CD4-positive, alpha-beta T cell (primary cell): ENCODE data around the gene NECTIN4. TPM values are rescaled to one million over a fixed set of nuclear protein-coding genes. Genes with fewer than 3 reads are reported as not detected.
A peak's percentile ranks its signal among the peaks of the same experiment; 100 is the strongest.

Experiments used
- ATAC-seq: fragments of 200-7000 bp; cut with Tn5 transposase; one replicate; pipeline ENCODE4 v1.10.0; 2022; ENCODE audit warnings: mild to moderate bottlenecking; ENCODE audit not compliant: poor library complexity
- CTCF ChIA-PET: fragments of 350-600 bp; sonication (Branson Sonifier 250); formaldehyde crosslinking; loops from one replicate; lab custom pipeline; 2021; ENCODE audit warnings: antibody characterized with exemption, inconsistent platforms; lab: Charles Lee
- POLR2A ChIA-PET: fragments of 350-600 bp; sonication (Branson Sonifier 250); formaldehyde crosslinking; loops from one replicate; lab custom pipeline; 2021; ENCODE audit warnings: antibody characterized with exemption, inconsistent platforms; lab: Charles Lee
- DNase-seq, 14 experiments: peaks; one replicate each; pipeline ENCODE4 v3.0.0-alpha.2; 2013 to 2020; ENCODE audit warnings: mixed read lengths in 2 of 14
- H3K27ac ChIP-seq, 2 donors: one replicate each; pipeline versions ENCODE4 v1.5.1 to v1.7.0; 2013; ENCODE audit warnings: low read length in 2 of 2, low read depth in 1 of 2, mild to moderate bottlenecking in 1 of 2
- H3K27me3 ChIP-seq, 2 experiments: 1 replicate in 1 of 2; 2 replicates in 1 of 2; pipeline versions ENCODE4 v1.6.1 to v1.7.0; 2013; ENCODE audit warnings: low read length in 2 of 2, control low read depth in 1 of 2, mild to moderate bottlenecking in 1 of 2, moderate library complexity in 1 of 2; ENCODE audit not compliant: insufficient read depth in 2 of 2, control insufficient read depth in 1 of 2
- H3K36me3 ChIP-seq: one replicate; pipeline ENCODE4 v1.6.1; 2013; ENCODE audit warnings: low read length, control low read depth; ENCODE audit not compliant: insufficient read depth
- H3K4me1 ChIP-seq: one replicate; pipeline ENCODE4 v1.6.1; 2013; ENCODE audit warnings: low read length, control low read depth; ENCODE audit not compliant: insufficient read depth
- H3K4me3 ChIP-seq: one replicate; pipeline ENCODE4 v1.5.1; 2013; ENCODE audit warnings: mild to moderate bottlenecking, low read length, moderate library complexity
- H3K9me3 ChIP-seq, 2 experiments: 1 replicate in 1 of 2; 2 replicates in 1 of 2; pipeline versions ENCODE4 v1.6.1 to v1.7.0; 2013; ENCODE audit warnings: low read length in 2 of 2, mild to moderate bottlenecking in 2 of 2, control low read depth in 1 of 2, moderate library complexity in 1 of 2; ENCODE audit not compliant: control insufficient read depth in 1 of 2, insufficient read depth in 1 of 2
- H3K27ac Mint-ChIP-seq: one replicate; pipeline ENCODE4 v1.8.0; 2020; ENCODE audit warnings: mixed read lengths
- H3K27me3 Mint-ChIP-seq: one replicate; pipeline ENCODE4 v1.8.0; 2021; ENCODE audit warnings: mixed read lengths
- H3K36me3 Mint-ChIP-seq: one replicate; pipeline ENCODE4 v1.8.0; 2021; ENCODE audit warnings: low read depth, mixed read lengths
- H3K4me1 Mint-ChIP-seq: one replicate; pipeline ENCODE4 v1.8.0; 2021; ENCODE audit warnings: low read depth, mixed read lengths
- H3K4me3 Mint-ChIP-seq: one replicate; pipeline ENCODE4 v1.8.0; 2020; ENCODE audit warnings: mild to moderate bottlenecking, mixed read lengths
- H3K9me3 Mint-ChIP-seq: one replicate; pipeline ENCODE4 v1.8.0; 2020; ENCODE audit warnings: mixed read lengths
- intact Hi-C, 2 experiments: fragments of 100-400 bp; cut with DNase I in 1 of 2; cut with micrococcal nuclease in 1 of 2; formaldehyde crosslinking; loops; one replicate each; pipeline versions ENCODE4 v1.15.1 to v1.9.0; 2023 to 2025; cut with DNase I, micrococcal nuclease
- total RNA-seq, 174 experiments: library from RNA in 2 of 174; stranded (reverse) in 2 of 174; gene quantifications; one replicate each; pipeline ENCODE4 v1.2.3 and lab custom pipeline; 2021 to 2026
- TF ChIP-seq, protein P1 (sequence below): fragments of 200-600 bp; IDR thresholded peaks from one replicate; pipeline ENCODE4 v1.8.0; 2022; ENCODE audit warnings: antibody characterized with exemption, mild to moderate bottlenecking

The NECTIN4 gene
- total RNA-seq, 2 experiments from 2014 or later = 0.22 TPM

GRCh38 chr1:161133220-161133740 is 43.9 kb upstream of the NECTIN4 start:
- ATAC-seq = peak; percentile 4
- no peak overlapping the region for H3K27ac Mint-ChIP-seq
- DNase-seq = no peak
- no peaks in the 10 kb centered on the region for H3K9me3 ChIP-seq
- POLR2A ChIA-PET = interaction anchor here (0.6 to 3.4 kb wide), 25 partner anchors 8 to 296 kb away, joined by 3 to 37 read pairs (median 4); partner anchors contain the start of genes ARHGAP30, B4GALT3, F11R and KLHDC9
- TF ChIP-seq, protein P1, sequence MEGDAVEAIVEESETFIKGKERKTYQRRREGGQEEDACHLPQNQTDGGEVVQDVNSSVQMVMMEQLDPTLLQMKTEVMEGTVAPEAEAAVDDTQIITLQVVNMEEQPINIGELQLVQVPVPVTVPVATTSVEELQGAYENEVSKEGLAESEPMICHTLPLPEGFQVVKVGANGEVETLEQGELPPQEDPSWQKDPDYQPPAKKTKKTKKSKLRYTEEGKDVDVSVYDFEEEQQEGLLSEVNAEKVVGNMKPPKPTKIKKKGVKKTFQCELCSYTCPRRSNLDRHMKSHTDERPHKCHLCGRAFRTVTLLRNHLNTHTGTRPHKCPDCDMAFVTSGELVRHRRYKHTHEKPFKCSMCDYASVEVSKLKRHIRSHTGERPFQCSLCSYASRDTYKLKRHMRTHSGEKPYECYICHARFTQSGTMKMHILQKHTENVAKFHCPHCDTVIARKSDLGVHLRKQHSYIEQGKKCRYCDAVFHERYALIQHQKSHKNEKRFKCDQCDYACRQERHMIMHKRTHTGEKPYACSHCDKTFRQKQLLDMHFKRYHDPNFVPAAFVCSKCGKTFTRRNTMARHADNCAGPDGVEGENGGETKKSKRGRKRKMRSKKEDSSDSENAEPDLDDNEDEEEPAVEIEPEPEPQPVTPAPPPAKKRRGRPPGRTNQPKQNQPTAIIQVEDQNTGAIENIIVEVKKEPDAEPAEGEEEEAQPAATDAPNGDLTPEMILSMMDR = no peak
- peaks cover 41% of the 10 kb centered on the region for H3K4me1 ChIP-seq
- H3K4me1 Mint-ChIP-seq = peaks cover 36% of the 10 kb centered on the region
- H3K36me3 Mint-ChIP-seq = peaks cover 33% of the 10 kb centered on the region
- H3K27ac ChIP-seq = peak overlapping the region; percentile 79 to 94
- intact Hi-C loops = loop anchor here (5.0 to 10.0 kb wide), 2 partner anchors 34 to 848 kb away; partner anchors contain the start of genes PPOX (in 2 of the 2) and PEX19 (in 1 of the 2)
- no peaks in the 10 kb centered on the region for H3K27me3 ChIP-seq
- CTCF ChIA-PET = interaction anchor here (0.7 to 2.5 kb wide), 6 partner anchors 21 to 92 kb away, joined by 3 to 8 read pairs (median 4); partner anchors contain the start of genes NDUFS2, PPOX, TOMM40L and UFC1
- H3K36me3 ChIP-seq = peaks cover 15% of the 10 kb centered on the region
- H3K4me3 ChIP-seq = peak overlapping the region; percentile 98
- H3K27me3 Mint-ChIP-seq = no peaks in the 10 kb centered on the region
- H3K4me3 Mint-ChIP-seq = no peak overlapping the region
- no peaks in the 10 kb centered on the region for H3K9me3 Mint-ChIP-seq

GRCh38 chr1:161132410-161133219 is 43.3 kb upstream of the NECTIN4 start, which contains the start of gene DEDD:
Gene DEDD (minus strand): TSS chr1:161132667. CDS start chr1:161124462, 8,205 bp downstream.
- H3K9me3 ChIP-seq = no peaks in the 10 kb centered on the region
- no peak within 1 kb of the TSS for H3K27ac Mint-ChIP-seq
- POLR2A ChIA-PET = interaction anchor here (0.6 to 3.4 kb wide), 26 partner anchors 9 to 295 kb away, joined by 3 to 37 read pairs (median 4); partner anchors contain the start of genes ARHGAP30, B4GALT3, F11R and KLHDC9
- H3K36me3 ChIP-seq = peaks cover 22% of the 10 kb centered on the region
- H3K27ac ChIP-seq = peak within 1 kb of the TSS; percentile 79 to 94
- H3K36me3 Mint-ChIP-seq = peaks cover 39% of the 10 kb centered on the region
- CTCF ChIA-PET = interaction anchor here (0.6 to 2.0 kb wide), 6 partner anchors 15 to 70 kb away, joined by 3 to 8 read pairs (median 4); partner anchors contain the start of genes NDUFS2, NIT1, PFDN2 and PPOX
- ATAC-seq (peak; percentile 95), DNase-seq (peak; percentile 80 to 97 (median 86))
- no peaks in the 10 kb centered on the region for H3K27me3 Mint-ChIP-seq
- H3K9me3 Mint-ChIP-seq = no peaks in the 10 kb centered on the region
- TF ChIP-seq, protein P1 = no peak
- intact Hi-C loops = loop anchor here (1.0 to 10.0 kb wide), 5 partner anchors 13 to 848 kb away; partner anchors contain the start of genes PPOX (in 2 of the 2), UFC1 (in 2 of the 2), NIT1 (in 1 of the 2) and PEX19 (in 1 of the 2)
- H3K27me3 ChIP-seq = no peaks in the 10 kb centered on the region
- H3K4me3 ChIP-seq = peak within 1 kb of the TSS; percentile 98
- peaks cover 46% of the 10 kb centered on the region for H3K4me1 ChIP-seq
- peaks cover 41% of the 10 kb centered on the region for H3K4me1 Mint-ChIP-seq
- no peak within 1 kb of the TSS for H3K4me3 Mint-ChIP-seq
